Measurements from ENCODE around the gene TSPAN9. TPM values are rescaled to one million over a fixed set of nuclear protein-coding genes. Genes with fewer than 3 reads are reported as not detected.
A peak's percentile ranks its signal among the peaks of the same experiment; 100 is the strongest.

TSPAN9 gene
- total RNA-seq, 1 donor from 2014 or later: 49.4 TPM

- no peak overlapping the region for H3K4me3 Mint-ChIP-seq
- no peak for TF ChIP-seq CTCF (IDR thresholded peaks at IDR 0.05; ENCODE audit: unreplicated experiment)
- peaks cover 8% of the 10 kb centered on the region for H3K36me3 Mint-ChIP-seq
- no peak for DNase-seq (ENCODE audit: low spot score in 2 of 2, unreplicated experiment in 2 of 2)
- H3K27me3 Mint-ChIP-seq (ENCODE audit: low read depth): no peaks in the 10 kb centered on the region
- H3K4me1 Mint-ChIP-seq: peaks cover 11% of the 10 kb centered on the region
- no peak overlapping the region for H3K27ac Mint-ChIP-seq
- no peaks in the 10 kb centered on the region for H3K9me3 Mint-ChIP-seq
These were observed 172.9 kb downstream of the TSPAN9 start for GRCh38 chr12:3250034-3250433.

- peaks cover 11% of the 10 kb centered on the region for H3K4me1 Mint-ChIP-seq
- no peak for DNase-seq (ENCODE audit: low spot score in 2 of 2, unreplicated experiment in 2 of 2)
- H3K9me3 Mint-ChIP-seq: no peaks in the 10 kb centered on the region
- no peaks in the 10 kb centered on the region for H3K27me3 Mint-ChIP-seq (ENCODE audit: low read depth)
- no peak overlapping the region for H3K4me3 Mint-ChIP-seq
- peaks cover 4% of the 10 kb centered on the region for H3K36me3 Mint-ChIP-seq
- no peak for TF ChIP-seq CTCF (IDR thresholded peaks at IDR 0.05; ENCODE audit: unreplicated experiment)
- no peak overlapping the region for H3K27ac Mint-ChIP-seq
These were observed 173.4 kb downstream of the TSPAN9 start for GRCh38 chr12:3250576-3250975.

GRCh38 chr12:3251067-3251466 is 173.9 kb downstream of the TSPAN9 start:
- H3K36me3 Mint-ChIP-seq: no peaks in the 10 kb centered on the region
- no peak overlapping the region for H3K27ac Mint-ChIP-seq
- H3K4me3 Mint-ChIP-seq: no peak overlapping the region
- TF ChIP-seq CTCF (IDR thresholded peaks at IDR 0.05; ENCODE audit: unreplicated experiment): no peak
- H3K9me3 Mint-ChIP-seq: no peaks in the 10 kb centered on the region
- H3K4me1 Mint-ChIP-seq: peaks cover 11% of the 10 kb centered on the region
- no peak for DNase-seq (ENCODE audit: low spot score in 2 of 2, unreplicated experiment in 2 of 2)
- no peaks in the 10 kb centered on the region for H3K27me3 Mint-ChIP-seq (ENCODE audit: low read depth)

GRCh38 chr12:3251691-3252090 is 174.5 kb downstream of the TSPAN9 start:
- Mint-ChIP-seq H3K36me3 (no peaks in the 10 kb centered on the region), H3K4me3 (no peak overlapping the region), H3K27ac (peak overlapping the region; percentile 21), H3K27me3 (ENCODE audit: low read depth) (no peaks in the 10 kb centered on the region), H3K9me3 (no peaks in the 10 kb centered on the region), H3K4me1 (peaks cover 11% of the 10 kb centered on the region)
- no peak for DNase-seq (ENCODE audit: low spot score in 2 of 2, unreplicated experiment in 2 of 2)
- no peak for TF ChIP-seq CTCF (IDR thresholded peaks at IDR 0.05; ENCODE audit: unreplicated experiment)

GRCh38 chr12:3252450-3252891 is 175.3 kb downstream of the TSPAN9 start:
- no peak for DNase-seq (ENCODE audit: low spot score in 2 of 2, unreplicated experiment in 2 of 2)
- Mint-ChIP-seq H3K4me1 (peaks cover 11% of the 10 kb centered on the region), H3K27me3 (ENCODE audit: low read depth) (no peaks in the 10 kb centered on the region), H3K36me3 (no peaks in the 10 kb centered on the region), H3K9me3 (no peaks in the 10 kb centered on the region), H3K4me3 (no peak overlapping the region), H3K27ac (no peak overlapping the region)
- no peak for TF ChIP-seq CTCF (IDR thresholded peaks at IDR 0.05; ENCODE audit: unreplicated experiment)

GRCh38 chr12:3253682-3254275 is 176.6 kb downstream of the TSPAN9 start:
- DNase-seq (ENCODE audit: low spot score in 2 of 2, unreplicated experiment in 2 of 2): no peak
- no peaks in the 10 kb centered on the region for H3K27me3 Mint-ChIP-seq (ENCODE audit: low read depth)
- H3K27ac Mint-ChIP-seq: no peak overlapping the region
- H3K4me3 Mint-ChIP-seq: no peak overlapping the region
- peaks cover 4% of the 10 kb centered on the region for H3K4me1 Mint-ChIP-seq
- no peaks in the 10 kb centered on the region for H3K9me3 Mint-ChIP-seq
- H3K36me3 Mint-ChIP-seq: no peaks in the 10 kb centered on the region
- TF ChIP-seq CTCF (IDR thresholded peaks at IDR 0.05; ENCODE audit: unreplicated experiment): no peak

Data from mesothelial cell of epicardium (in vitro differentiated cells).